Heart left ventricle (tissue), 16 donors: ENCODE data around the gene DMD. TPM values are rescaled to one million over a fixed set of nuclear protein-coding genes. Genes with fewer than 3 reads are reported as not detected.
"Not testable (repeated sequence)": the region's sequence is repeated elsewhere in the genome, so short reads cannot be mapped to it uniquely, and the experiment has no call there.

Experiments used
- ATAC-seq, 4 donors: fragments of 200-7000 bp; cut with Tn5 transposase; one replicate each; pipeline ENCODE4 v1.9.1; 2020 to 2022; ENCODE audit warnings: moderate library complexity in 4 of 4, mild to moderate bottlenecking in 3 of 4, moderate number of reproducible peaks in 1 of 4
- DNase-seq, 5 donors: peaks; one replicate each; pipeline ENCODE4 v3.0.0-alpha.2; 2020
- H3K27ac ChIP-seq, 12 donors: fragments of 200-600 bp; sonication (generic) in 4 of 12; one replicate each; pipeline versions ENCODE4 v1.5.0 to v1.8.0; 2016 to 2022; ENCODE audit warnings: mild to moderate bottlenecking in 2 of 12
- H3K27me3 ChIP-seq, 9 donors: fragments of 200-600 bp; sonication (generic) in 2 of 9; one replicate each; pipeline versions ENCODE4 v1.5.1 to v1.8.0; 2016 to 2022; ENCODE audit warnings: mild to moderate bottlenecking in 3 of 9
- H3K36me3 ChIP-seq, 9 donors: fragments of 200-600 bp; sonication (generic) in 2 of 9; one replicate each; pipeline versions ENCODE4 v1.5.0 to v1.8.0; 2018 to 2022; ENCODE audit warnings: mild to moderate bottlenecking in 2 of 9
- H3K4me1 ChIP-seq, 12 donors: fragments of 200-600 bp; sonication (generic) in 4 of 12; one replicate each; pipeline versions ENCODE4 v1.5.0 to v1.8.0; 2016 to 2022; ENCODE audit warnings: mild to moderate bottlenecking in 3 of 12
- H3K4me3 ChIP-seq, 12 donors: fragments of 200-600 bp; sonication (generic) in 4 of 12; one replicate each; pipeline versions ENCODE4 v1.5.0 to v1.8.0; 2017 to 2022; ENCODE audit warnings: mild to moderate bottlenecking in 9 of 12, moderate library complexity in 4 of 12
- H3K9me3 ChIP-seq, 12 donors: fragments of 200-600 bp; sonication (generic) in 4 of 12; one replicate each; pipeline versions ENCODE4 v1.5.0 to v1.8.0; 2016 to 2022; ENCODE audit warnings: mild to moderate bottlenecking in 1 of 12
- POLR2A ChIP-seq, 2 donors: fragments of 450-650 bp; IDR thresholded peaks; one replicate each; pipeline ENCODE4 v1.6.1; 2017; ENCODE audit warnings: antibody characterized with exemption in 2 of 2, mild to moderate bottlenecking in 2 of 2, moderate library complexity in 2 of 2
- WGBS, 4 donors: extraction: QIAGEN DNeasy Blood & Tissue Kit in 2 of 4; methylation state at CpG; one replicate each; pipeline versions ENCODE4 v1.1.5 to v1.1.7; 2013 to 2018; 5-methylcytosine and 5-hydroxymethylcytosine counted together
- intact Hi-C, 10 donors: fragments of 100-400 bp; cut with DNase I; formaldehyde crosslinking; loops; one replicate each; pipeline versions ENCODE4 v1.11.1 to v1.14.2; 2022
- polyA plus RNA-seq, 2 donors: library from polyadenylated mRNA; stranded (reverse); fragments of 200-250 nt; gene quantifications; one replicate each; pipeline ENCODE4 v1.2.3, GENCODE V29; 2013
- total RNA-seq, 9 donors: library from RNA; depleted of rRNA in 2 of 9; stranded (reverse); fragments of >200 nt in 2 of 9; fragmentation: NEBNext Ultra II Directional in 3 of 9; extraction: Animal tissue kit (Norgen Biotek cat#: 25700) in 3 of 9; gene quantifications; one replicate each; pipeline versions ENCODE4 v1.1.0 to v1.2.4, GENCODE V29; 2016 to 2023
- TF ChIP-seq, protein P1 (sequence below), 12 donors: fragments of 200-600 bp; sonication (generic) in 4 of 12; IDR thresholded peaks; one replicate each; pipeline versions ENCODE4 v1.5.0 to v1.8.0; 2018 to 2022; ENCODE audit warnings: antibody characterized with exemption in 12 of 12, mild to moderate bottlenecking in 5 of 12
- donor health status: ischemic (EF 13 %, LVEDD 7.1; RV severe dilation, severe dysfunction).
- donor health status: healthy with polysubstance abuse.
- donor health status: DM: no; HTN: yes; CAD: no.
- donor health status: DM: no; HTN: no; CAD: no.
- donor health status: ischemic (EF 25% LVEDD 6.9; RV normal size, moderate dysfunction).
- donor health status: ischemic (EF 25% LVEDD 5.7; RV mildly dilated, moderate dysfunction).
- donor health status: healthy.
- donor health status: DM: yes; HTN: yes; CAD: no.
- donor health status: ischemic (EF 35%, LVEDD 5.7; RV mildly dilated, moderate dysfunction).
- donor health status: nonischemic (EF 11% LVEDD 7.7; RV severe dilation, severe dysfunction).
- donor health status: DM: yes; HTN: yes; CAD: no.
- donor health status: PGD.
- donor health status: ischemic (EF 29% LVEDD 5.4; RV normal size, mild dysfunction).
- donor health status: nonischemic (EF 23%, LVEDD 6.1; RV moderate dilation, normal function).

Gene DMD
- total and polyA plus RNA-seq, 11 donors = 34.7 to 236 (median 162) TPM

DNA sequence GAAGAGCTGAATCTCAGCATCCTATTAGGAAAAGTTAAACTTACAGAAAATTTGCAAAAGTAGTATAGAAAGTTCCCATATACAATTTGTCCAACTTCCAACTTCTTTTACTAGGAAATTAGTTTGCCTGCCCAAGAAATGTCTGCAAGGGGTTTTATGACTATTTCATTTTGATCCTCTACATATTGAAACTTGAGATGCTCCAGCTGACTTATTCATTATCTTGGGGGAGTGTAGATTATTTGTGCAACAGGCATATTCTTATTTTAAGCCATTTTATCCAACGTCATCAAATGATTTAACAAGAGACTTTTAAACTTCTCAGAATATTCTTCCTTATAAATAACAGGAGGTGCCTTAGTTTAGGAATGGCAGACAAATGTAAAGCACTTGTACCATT lies 1822.4 kb downstream of the DMD start:
- no peak for TF ChIP-seq POLR2A (IDR thresholded peaks at IDR 0.05)
- TF ChIP-seq, protein P1, sequence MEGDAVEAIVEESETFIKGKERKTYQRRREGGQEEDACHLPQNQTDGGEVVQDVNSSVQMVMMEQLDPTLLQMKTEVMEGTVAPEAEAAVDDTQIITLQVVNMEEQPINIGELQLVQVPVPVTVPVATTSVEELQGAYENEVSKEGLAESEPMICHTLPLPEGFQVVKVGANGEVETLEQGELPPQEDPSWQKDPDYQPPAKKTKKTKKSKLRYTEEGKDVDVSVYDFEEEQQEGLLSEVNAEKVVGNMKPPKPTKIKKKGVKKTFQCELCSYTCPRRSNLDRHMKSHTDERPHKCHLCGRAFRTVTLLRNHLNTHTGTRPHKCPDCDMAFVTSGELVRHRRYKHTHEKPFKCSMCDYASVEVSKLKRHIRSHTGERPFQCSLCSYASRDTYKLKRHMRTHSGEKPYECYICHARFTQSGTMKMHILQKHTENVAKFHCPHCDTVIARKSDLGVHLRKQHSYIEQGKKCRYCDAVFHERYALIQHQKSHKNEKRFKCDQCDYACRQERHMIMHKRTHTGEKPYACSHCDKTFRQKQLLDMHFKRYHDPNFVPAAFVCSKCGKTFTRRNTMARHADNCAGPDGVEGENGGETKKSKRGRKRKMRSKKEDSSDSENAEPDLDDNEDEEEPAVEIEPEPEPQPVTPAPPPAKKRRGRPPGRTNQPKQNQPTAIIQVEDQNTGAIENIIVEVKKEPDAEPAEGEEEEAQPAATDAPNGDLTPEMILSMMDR (IDR thresholded peaks at IDR 0.05) = no peak
- DNase-seq (no peak), ATAC-seq (no peak)
- H3K9me3 ChIP-seq = no peaks in the 10 kb centered on the region
- H3K4me3 ChIP-seq = no peak overlapping the region
- H3K27ac ChIP-seq = no peak overlapping the region
- H3K36me3 ChIP-seq = no peaks in the 10 kb centered on the region
- no peaks in the 10 kb centered on the region for H3K27me3 ChIP-seq
- 52 to 66% (median 55%) methylated on average over 1 of the region's 1 CpG for WGBS, 4 donors
- intact Hi-C loops = no loop called here
- H3K4me1 ChIP-seq = no peaks in the 10 kb centered on the region

DNA sequence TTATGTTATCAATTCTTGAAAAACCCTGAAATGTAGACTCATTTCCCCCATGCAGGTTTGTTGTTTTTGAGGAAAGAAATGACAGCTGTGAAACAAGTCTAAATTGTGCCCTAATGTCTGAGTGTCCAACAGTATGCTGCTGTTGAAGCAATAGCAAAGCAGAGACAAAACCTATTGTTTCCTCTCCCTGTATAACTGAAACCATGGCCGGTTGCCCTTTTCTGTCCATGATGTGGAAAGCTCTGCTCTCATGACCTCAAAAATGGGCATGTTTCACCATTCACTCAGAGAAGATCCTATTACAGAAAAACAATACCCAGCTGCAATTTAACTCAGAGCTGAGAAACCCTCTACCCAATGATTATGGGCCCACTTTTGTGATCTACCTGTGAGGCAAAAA lies 1826.9 kb downstream of the DMD start:
- Histone ChIP-seq H3K36me3 (no peaks in the 10 kb centered on the region), H3K27ac (no peak overlapping the region), H3K4me3 (no peak overlapping the region), H3K9me3 (no peaks in the 10 kb centered on the region), H3K27me3 (no peaks in the 10 kb centered on the region), H3K4me1 (no peaks in the 10 kb centered on the region)
- no peak for TF ChIP-seq POLR2A (IDR thresholded peaks at IDR 0.05)
- TF ChIP-seq, protein P1 (IDR thresholded peaks at IDR 0.05) = no peak
- no peak for ATAC-seq
- 79 to 91% (median 87%) methylated on average over 1 of the region's 1 CpG for WGBS, 4 donors
- no peak for DNase-seq
- intact Hi-C loops = no loop called here

DNA sequence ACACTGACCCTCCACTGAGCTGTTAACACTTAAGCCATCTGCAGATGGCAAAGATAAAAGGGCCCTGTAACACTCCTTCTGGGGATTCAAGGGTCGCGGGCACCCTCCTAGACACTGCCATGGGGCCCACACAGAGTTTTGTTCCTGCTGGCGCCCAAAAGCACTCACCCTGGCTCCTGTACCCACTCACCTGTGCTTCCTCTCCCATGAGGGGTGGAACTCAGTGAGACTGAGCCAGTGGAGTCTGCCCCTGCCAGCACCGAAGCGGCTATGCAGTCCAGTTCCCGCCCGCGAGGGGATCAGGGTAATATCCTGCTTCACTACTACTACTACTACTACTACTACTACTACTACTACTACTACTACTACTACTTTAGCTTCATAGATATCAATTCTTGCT lies 1827.4 kb downstream of the DMD start:
- no peak overlapping the region for H3K4me3 ChIP-seq
- ATAC-seq (no peak), DNase-seq (no peak)
- no peaks in the 10 kb centered on the region for H3K27me3 ChIP-seq
- H3K4me1 ChIP-seq = no peaks in the 10 kb centered on the region
- no peaks in the 10 kb centered on the region for H3K9me3 ChIP-seq
- H3K36me3 ChIP-seq = no peaks in the 10 kb centered on the region
- H3K27ac ChIP-seq = no peak overlapping the region
- TF ChIP-seq, protein P1 (IDR thresholded peaks at IDR 0.05) = no peak
- TF ChIP-seq POLR2A (IDR thresholded peaks at IDR 0.05) = no peak
- WGBS, 4 donors = 79 to 98% (median 88%) methylated on average over 8 of the region's 8 CpGs
- intact Hi-C loops = no loop called here

DNA sequence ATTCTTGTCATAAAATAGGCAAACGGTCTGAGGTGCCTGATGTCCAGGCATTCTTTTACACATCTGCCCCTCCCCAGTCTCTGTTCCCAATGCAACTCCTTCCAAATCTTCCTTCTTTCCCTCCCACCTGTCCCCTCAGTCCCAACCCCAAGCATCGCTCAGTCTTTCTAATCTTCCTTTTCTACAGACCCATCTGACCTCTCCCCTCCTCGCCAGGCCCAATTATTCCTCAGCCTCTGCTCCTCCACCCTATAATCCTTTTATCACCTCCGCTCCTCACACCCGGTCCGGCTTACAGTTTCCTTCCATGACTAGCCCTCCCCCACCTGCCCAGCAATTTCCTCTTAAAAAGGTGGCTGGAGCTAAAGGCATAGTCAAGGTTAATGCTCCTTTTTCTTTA lies 1832.4 kb downstream of the DMD start:
- intact Hi-C loops, H3K27me3 ChIP-seq, DNase-seq, H3K4me3 ChIP-seq, ATAC-seq, H3K9me3 ChIP-seq, H3K36me3 ChIP-seq, H3K4me1 ChIP-seq, H3K27ac ChIP-seq: not testable (repeated sequence)
- WGBS, 4 donors = 73 to 80% (median 76%) methylated on average over 6 of the region's 6 CpGs

DNA sequence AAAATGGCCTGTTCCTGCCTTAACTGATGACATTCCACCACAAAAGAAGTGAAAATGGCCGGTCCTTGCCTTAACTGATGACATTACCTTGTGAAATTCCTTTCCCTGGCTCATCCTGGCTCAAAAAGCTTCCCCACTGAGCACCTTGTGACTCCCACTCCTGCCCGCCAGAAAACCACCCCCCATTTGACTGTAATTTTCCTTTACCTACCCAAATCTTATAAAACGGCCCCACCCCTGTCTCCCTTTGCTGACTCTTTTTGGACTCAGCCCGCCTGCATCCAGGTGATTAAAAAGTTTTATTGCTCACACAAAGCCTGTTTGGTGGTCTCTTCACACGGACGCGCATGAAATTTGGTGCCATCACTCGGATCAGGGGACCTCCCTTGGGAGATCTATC lies 1833.5 kb downstream of the DMD start:
- intact Hi-C loops, H3K9me3 ChIP-seq, ATAC-seq, DNase-seq, H3K27ac ChIP-seq, H3K4me1 ChIP-seq, H3K4me3 ChIP-seq, H3K36me3 ChIP-seq, H3K27me3 ChIP-seq: not testable (repeated sequence)
- whole genome bisulfite sequencing, 4 donors = 76 to 95% (median 87%) methylated on average over 8 of the region's 8 CpGs
